ENCODE results near the gene RAMACL. TPM values are rescaled to one million over a fixed set of nuclear protein-coding genes. Genes with fewer than 3 reads are reported as not detected.
"Not testable (repeated sequence)": the region's sequence is repeated elsewhere in the genome, so short reads cannot be mapped to it uniquely, and the experiment has no call there.

Gene RAMACL
- total RNA-seq, 1 donor from 2014 or later = 8.0 TPM

- ATAC-seq (no peak), DNase-seq (no peak)
- H3K4me1 ChIP-seq = peaks cover 20% of the 10 kb centered on the region
- TF ChIP-seq CTCF (IDR thresholded peaks at IDR 0.05) = no peak
- no peak overlapping the region for H3K4me3 ChIP-seq
- peaks cover 33% of the 10 kb centered on the region for H3K36me3 ChIP-seq
- no peak overlapping the region for H3K27ac ChIP-seq
- no peaks in the 10 kb centered on the region for H3K9me3 ChIP-seq
- H3K27me3 ChIP-seq = no peaks in the 10 kb centered on the region
- intact Hi-C loops (cut with DNase I) = no loop called here
Measured at GRCh38 chr6:166539543-166539942, 46.9 kb downstream of the RAMACL start.

GRCh38 chr6:166539011-166539385, 47.5 kb downstream of the RAMACL start:
- Histone ChIP-seq H3K4me1 (peaks cover 20% of the 10 kb centered on the region), H3K36me3 (peaks cover 38% of the 10 kb centered on the region)
- H3K4me3 ChIP-seq; H3K27ac ChIP-seq; intact Hi-C loops (cut with DNase I); ATAC-seq; H3K27me3 ChIP-seq; DNase-seq; H3K9me3 ChIP-seq: not testable (repeated sequence)

GRCh38 chr6:166538297-166539010, 48.0 kb downstream of the RAMACL start:
- Histone ChIP-seq H3K27ac (no peak overlapping the region), H3K4me1 (peaks cover 20% of the 10 kb centered on the region), H3K4me3 (no peak overlapping the region), H3K36me3 (peaks cover 41% of the 10 kb centered on the region), H3K9me3 (no peaks in the 10 kb centered on the region), H3K27me3 (no peaks in the 10 kb centered on the region)
- ATAC-seq (no peak), DNase-seq (no peak)
- intact Hi-C loops (cut with DNase I) = no loop called here
- TF ChIP-seq CTCF (IDR thresholded peaks at IDR 0.05) = no peak

- H3K27ac ChIP-seq = no peak overlapping the region
- H3K4me3 ChIP-seq = no peak overlapping the region
- ATAC-seq (no peak), DNase-seq (no peak)
- intact Hi-C loops (cut with DNase I) = no loop called here
- TF ChIP-seq CTCF (IDR thresholded peaks at IDR 0.05) = no peak
- no peaks in the 10 kb centered on the region for H3K27me3 ChIP-seq
- H3K36me3 ChIP-seq = peaks cover 74% of the 10 kb centered on the region
- H3K4me1 ChIP-seq = no peaks in the 10 kb centered on the region
- no peaks in the 10 kb centered on the region for H3K9me3 ChIP-seq
Measured at GRCh38 chr6:166534658-166535406, 51.6 kb downstream of the RAMACL start.

- H3K9me3 ChIP-seq = no peaks in the 10 kb centered on the region
- H3K4me3 ChIP-seq = no peak overlapping the region
- DNase-seq = no peak
- no peaks in the 10 kb centered on the region for H3K4me1 ChIP-seq
- no peak for TF ChIP-seq CTCF (IDR thresholded peaks at IDR 0.05)
- intact Hi-C loops (cut with DNase I) = no loop called here
- peak; percentile 22 for ATAC-seq
- H3K27me3 ChIP-seq = no peaks in the 10 kb centered on the region
- H3K27ac ChIP-seq = no peak overlapping the region
- peaks cover 80% of the 10 kb centered on the region for H3K36me3 ChIP-seq
Measured at GRCh38 chr6:166533205-166533824, 53.2 kb downstream of the RAMACL start.

Other genes starting within 250 kb of the RAMACL start
- 49.7 TPM for gene SFT2D1, start 244.1 kb downstream of the RAMACL start, total RNA-seq
- gene MPC1, start 203.7 kb downstream of the RAMACL start, total RNA-seq = 51.2 TPM
- gene RPS6KA2, start 40.6 kb upstream of the RAMACL start, total RNA-seq = 136 TPM